Gastroesophageal sphincter (tissue), 4 donors: ENCODE results near the gene PSMB11. TPM values are rescaled to one million over a fixed set of nuclear protein-coding genes. Genes with fewer than 3 reads are reported as not detected.
A peak's percentile ranks its signal among the peaks of the same experiment; 100 is the strongest.

ENCODE experiments used
- ATAC-seq: fragments of 150-250 bp; one replicate; pipeline ENCODE4 v1.9.1; 2016; ENCODE audit warnings: mild to moderate bottlenecking, moderate library complexity
- H3K27ac ChIP-seq, 4 donors: fragments of 200-600 bp; sonication (generic) in 3 of 4; 1 replicate in 3 of 4; 2 replicates in 1 of 4; pipeline ENCODE4 v1.5.1; 2016 to 2019
- H3K27me3 ChIP-seq: fragments of 200-600 bp; sonication (generic); one replicate; pipeline ENCODE4 v1.5.1; 2019
- H3K36me3 ChIP-seq, 2 donors: fragments of 200-600 bp; sonication (generic); one replicate each; pipeline ENCODE4 v1.5.1; 2019; ENCODE audit warnings: control low read depth in 1 of 2
- H3K4me1 ChIP-seq, 3 donors: fragments of 200-600 bp; sonication (generic); 1 replicate in 2 of 3; 2 replicates in 1 of 3; pipeline ENCODE4 v1.5.1; 2016 to 2019; ENCODE audit warnings: control low read depth in 2 of 3
- H3K4me3 ChIP-seq, 2 donors: fragments of 200-600 bp; sonication (generic); one replicate each; pipeline ENCODE4 v1.5.1; 2019; ENCODE audit warnings: mild to moderate bottlenecking in 1 of 2, moderate library complexity in 1 of 2
- H3K9me3 ChIP-seq, 3 donors: fragments of 200-600 bp; sonication (generic); one replicate each; pipeline ENCODE4 v1.5.1; 2017 to 2019; ENCODE audit warnings: control low read depth in 2 of 3
- CTCF ChIP-seq, 4 experiments: fragments of 200-600 bp in 2 of 4; fragments of 450-650 bp in 2 of 4; sonication (generic) in 1 of 4; IDR thresholded peaks; one replicate each; pipeline ENCODE4 v1.5.1; 2017 to 2019; ENCODE audit warnings: antibody characterized with exemption in 4 of 4, mild to moderate bottlenecking in 2 of 4, moderate library complexity in 2 of 4
- EP300 ChIP-seq: sonication (generic); formaldehyde crosslinking; IDR thresholded peaks from one replicate; pipeline ENCODE4 v1.6.1; 2017; ENCODE audit warnings: antibody characterized with exemption, mild to moderate bottlenecking
- POLR2A ChIP-seq, 2 donors: fragments of 450-650 bp; IDR thresholded peaks; one replicate each; pipeline ENCODE4 v1.6.1; 2017; ENCODE audit warnings: antibody characterized with exemption in 2 of 2, mild to moderate bottlenecking in 2 of 2, moderate library complexity in 1 of 2
- POLR2AphosphoS5 ChIP-seq: sonication (generic); formaldehyde crosslinking; IDR thresholded peaks from one replicate; pipeline ENCODE4 v1.6.1; 2017; ENCODE audit warnings: antibody characterized with exemption
- WGBS, 2 donors: methylation state at CpG; one replicate each; pipeline ENCODE4 v1.1.5; 2018; ENCODE audit warnings: low coverage in 1 of 2; 5-methylcytosine and 5-hydroxymethylcytosine counted together
- total RNA-seq, 4 donors: library from RNA; depleted of rRNA; stranded (reverse); fragments of >200 nt; gene quantifications; one replicate each; pipeline ENCODE4 v1.1.0, GENCODE V29; 2016

The PSMB11 gene
- total RNA-seq, 4 donors from 2014 or later = 0.27 TPM; not detected in 3

DNA sequence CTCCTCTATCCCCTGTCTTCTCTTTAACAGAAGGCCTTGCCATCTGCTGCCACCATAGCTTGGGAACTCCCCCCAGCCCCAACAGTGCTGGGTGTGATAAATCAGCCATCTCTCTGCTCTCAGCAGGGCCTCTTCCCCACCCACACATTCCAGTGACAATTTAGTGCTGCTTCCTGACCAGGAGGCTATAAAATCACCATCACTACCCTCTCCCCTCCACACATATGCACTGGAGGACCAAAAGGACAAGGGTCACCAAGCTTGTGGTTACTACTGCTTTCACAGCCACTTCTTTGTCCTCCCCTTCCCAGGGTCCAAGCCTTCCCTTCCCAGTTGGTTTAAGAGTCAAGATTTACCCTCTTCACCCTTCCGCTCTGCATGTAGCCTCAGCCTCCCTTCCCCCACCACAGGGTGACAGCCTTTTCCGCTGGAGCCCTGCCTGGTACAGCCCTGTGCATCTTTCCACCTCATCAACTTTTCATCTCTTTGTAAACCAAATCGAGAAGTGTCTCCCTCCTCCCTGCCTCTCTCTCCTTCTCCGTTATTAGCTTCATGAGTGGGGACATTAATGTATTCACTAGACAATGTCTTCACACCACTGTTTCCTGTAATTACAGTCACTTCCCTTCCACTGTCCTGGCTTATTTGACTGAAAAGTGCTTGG, 16.7 kb upstream of the PSMB11 start:
- no peak for ATAC-seq
- TF ChIP-seq POLR2A (IDR thresholded peaks at IDR 0.05) (no peak), EP300 (no peak), POLR2AphosphoS5 (no peak), CTCF (IDR thresholded peaks at IDR 0.05) (no peak)
- Histone ChIP-seq H3K4me1 (peaks cover 0 to 19% (median 0%) of the 10 kb centered on the region in 3 donors), H3K9me3 (no peaks in the 10 kb centered on the region), H3K27ac (no peak overlapping the region), H3K4me3 (no peak overlapping the region), H3K27me3 (no peaks in the 10 kb centered on the region), H3K36me3 (peaks cover 0 to 65% of the 10 kb centered on the region in 2 donors)
- 31 to 95% methylated on average over 3 of the region's 4 CpGs for WGBS, 2 donors

DNA sequence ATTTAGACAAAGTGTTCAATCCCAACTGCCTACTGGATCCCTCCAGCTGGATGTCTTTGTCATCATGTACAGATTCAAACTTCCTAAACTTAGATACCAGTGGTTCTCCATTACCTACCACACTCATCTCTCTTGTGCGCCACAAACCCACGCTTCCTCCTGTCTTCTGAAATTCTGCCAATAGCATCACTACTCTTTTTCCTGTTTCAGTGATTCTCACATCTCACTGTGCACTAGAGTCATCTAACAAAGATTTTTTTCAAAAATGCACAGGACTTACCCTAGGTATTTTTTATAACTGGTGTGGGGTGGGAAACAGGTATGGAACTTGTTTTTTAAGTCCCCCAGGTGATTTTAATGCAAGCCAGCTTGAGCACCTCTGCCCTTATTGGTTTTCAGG, 13.2 kb upstream of the PSMB11 start:
- Histone ChIP-seq H3K27ac (no peak overlapping the region), H3K36me3 (peaks cover 0 to 91% of the 10 kb centered on the region in 2 donors), H3K4me1 (peaks cover 0 to 46% (median 5%) of the 10 kb centered on the region in 3 donors), H3K27me3 (no peaks in the 10 kb centered on the region), H3K9me3 (no peaks in the 10 kb centered on the region), H3K4me3 (no peak overlapping the region)
- TF ChIP-seq POLR2AphosphoS5 = no peak
- TF ChIP-seq POLR2A (IDR thresholded peaks at IDR 0.05) = no peak
- no peak for TF ChIP-seq EP300
- no peak for TF ChIP-seq CTCF (IDR thresholded peaks at IDR 0.05)
- ATAC-seq = no peak
- WGBS, 2 donors = 66 to 73% methylated on average over 2 of the region's 2 CpGs

- no peaks in the 10 kb centered on the region for H3K9me3 ChIP-seq
- no peak overlapping the region for H3K27ac ChIP-seq
- 88 to 97% methylated on average over 4 of the region's 4 CpGs for WGBS, 2 donors
- no peak overlapping the region for H3K4me3 ChIP-seq
- peaks cover 0 to 56% (median 6%) of the 10 kb centered on the region in 3 donors for H3K4me1 ChIP-seq
- no peak for TF ChIP-seq CTCF (IDR thresholded peaks at IDR 0.05)
- H3K36me3 ChIP-seq = peaks cover 0 to 72% of the 10 kb centered on the region in 2 donors
- no peaks in the 10 kb centered on the region for H3K27me3 ChIP-seq
- ATAC-seq = no peak
Measured at GRCh38 chr14:23030936-23031335, 11.1 kb upstream of the PSMB11 start.

DNA sequence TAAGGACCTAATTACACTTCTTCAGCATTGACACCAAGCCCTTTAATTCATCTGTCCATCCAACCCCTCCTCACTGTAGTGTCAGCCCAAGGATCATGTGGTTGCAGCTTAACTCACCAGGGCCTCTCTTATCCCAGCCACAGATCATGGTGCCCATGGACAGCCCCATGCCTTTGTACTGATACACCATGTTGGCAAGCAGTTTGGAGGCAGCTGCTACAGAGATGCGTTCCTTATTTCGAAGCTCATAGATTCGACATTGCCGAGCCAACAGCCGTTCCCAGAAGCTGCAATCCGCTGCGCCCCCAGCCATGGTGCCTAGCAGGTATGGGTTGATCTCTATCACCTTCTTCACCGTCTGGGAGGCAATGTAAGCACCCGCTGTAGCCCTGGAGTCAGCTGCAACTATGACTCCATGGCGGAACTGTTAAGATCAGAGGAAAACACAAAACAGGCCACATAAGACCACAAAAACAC, 8.7 kb upstream of the PSMB11 start:
- Histone ChIP-seq H3K27me3 (no peaks in the 10 kb centered on the region), H3K36me3 (peaks cover 0 to 51% of the 10 kb centered on the region in 2 donors), H3K4me3 (peak overlapping the region in 1 of 2 donors; percentile 85), H3K27ac (no peak overlapping the region), H3K4me1 (peaks cover 0 to 50% (median 6%) of the 10 kb centered on the region in 3 donors), H3K9me3 (no peaks in the 10 kb centered on the region)
- TF ChIP-seq CTCF (IDR thresholded peaks at IDR 0.05) = no peak
- no peak for TF ChIP-seq POLR2A (IDR thresholded peaks at IDR 0.05)
- no peak for ATAC-seq
- WGBS, 2 donors = 85 to 94% methylated on average over 7 of the region's 10 CpGs

DNA sequence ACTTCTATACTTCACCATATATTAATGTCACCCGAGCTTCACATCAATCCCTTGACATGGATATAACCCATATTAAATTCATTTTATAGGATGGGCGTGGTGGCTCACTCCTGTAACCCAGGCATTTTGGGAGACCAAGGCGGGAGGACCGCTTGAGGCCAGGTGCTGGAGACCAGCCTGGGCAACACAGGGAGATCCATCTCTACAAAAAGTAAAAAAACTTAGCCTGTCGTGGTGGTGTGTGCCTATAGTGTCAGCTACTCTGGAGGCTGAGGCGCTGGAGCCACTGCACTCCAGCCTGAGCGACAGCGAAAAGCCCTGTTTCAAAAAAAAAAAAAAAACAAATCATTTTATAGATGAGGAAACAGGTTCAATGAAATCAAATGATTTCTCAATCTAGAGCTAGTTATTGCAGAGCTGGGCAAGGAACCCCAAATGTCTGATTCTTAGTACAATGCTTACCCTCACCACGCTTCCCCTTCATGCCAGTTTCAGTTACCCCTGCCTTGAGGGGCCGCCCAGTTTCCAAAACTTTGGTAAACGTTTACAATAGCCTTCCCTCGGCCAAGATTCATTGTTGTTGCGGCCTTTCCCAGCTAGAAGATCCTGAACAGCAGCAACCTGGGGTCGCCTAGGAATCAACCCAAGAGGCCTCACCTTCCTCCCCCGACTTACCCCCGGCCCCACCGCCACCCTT, 8.1 kb upstream of the PSMB11 start:
- peaks cover 0 to 45% of the 10 kb centered on the region in 2 donors for H3K36me3 ChIP-seq
- peak overlapping the region; percentile 65 to 85 for H3K4me3 ChIP-seq
- WGBS, 2 donors = 39 to 46% methylated on average over 11 to 12 of the region's 17 CpGs
- no peaks in the 10 kb centered on the region for H3K27me3 ChIP-seq
- peaks cover 0 to 44% (median 6%) of the 10 kb centered on the region in 3 donors for H3K4me1 ChIP-seq
- H3K27ac ChIP-seq = peak overlapping the region; percentile 70 to 93 (median 92)
- H3K9me3 ChIP-seq = no peaks in the 10 kb centered on the region
- TF ChIP-seq CTCF (IDR thresholded peaks at IDR 0.05) (no peak), POLR2AphosphoS5 (no peak), POLR2A (IDR thresholded peaks at IDR 0.05) (no peak), EP300 (no peak)
- no peak for ATAC-seq
